ENCODE measurements around the gene SCN3A.

SCN3A gene

GRCh38 chr2:165219481-165219880, 15.6 kb upstream of the SCN3A start:
- TF ChIP-seq ISL1 (CRISPR knock-in tag; IDR thresholded peaks at IDR 0.05): no peak
- ATAC-seq: no peak

GRCh38 chr2:165214093-165214492, 10.2 kb upstream of the SCN3A start:
- TF ChIP-seq CREB5 (CRISPR knock-in tag; IDR thresholded peaks at IDR 0.05; ENCODE audit: low read depth) (no peak), TCF4 (CRISPR knock-in tag; IDR thresholded peaks at IDR 0.05; ENCODE audit: borderline replicate concordance) (peak; percentile 50; the same call in 1 of the 2 replicates), ESRRG (CRISPR knock-in tag; IDR thresholded peaks at IDR 0.05) (no peak)
- no peak; the same call in 1 of the 3 replicates for ATAC-seq

- no peak for TF ChIP-seq ZNF565 (CRISPR knock-in tag; conservative IDR thresholded peaks at IDR 0.05; ENCODE audit: low read depth)
- no peak for TF ChIP-seq OSR1 (CRISPR knock-in tag; IDR thresholded peaks at IDR 0.05)
- no peak for TF ChIP-seq ZNF70 (CRISPR knock-in tag; IDR thresholded peaks at IDR 0.05)
- no peak for TF ChIP-seq ZFP3 (CRISPR knock-in tag; IDR thresholded peaks at IDR 0.05)
- TF ChIP-seq TCF4 (CRISPR knock-in tag; IDR thresholded peaks at IDR 0.05; ENCODE audit: borderline replicate concordance): no peak
- no peak for TF ChIP-seq TOX (CRISPR knock-in tag; IDR thresholded peaks at IDR 0.05; ENCODE audit: borderline replicate concordance)
- no peak for TF ChIP-seq ZNF8 (CRISPR knock-in tag; IDR thresholded peaks at IDR 0.05)
- no peak for TF ChIP-seq BACH2 (CRISPR knock-in tag; IDR thresholded peaks at IDR 0.05; ENCODE audit: borderline replicate concordance)
- no peak for TF ChIP-seq POU6F1 (CRISPR knock-in tag; IDR thresholded peaks at IDR 0.05; ENCODE audit: borderline replicate concordance, low read depth)
- TF ChIP-seq CSRNP3 (CRISPR knock-in tag; IDR thresholded peaks at IDR 0.05): no peak
- no peak for TF ChIP-seq ZFP30 (CRISPR knock-in tag; IDR thresholded peaks at IDR 0.05)
- TF ChIP-seq ZC3H10 (CRISPR knock-in tag; IDR thresholded peaks at IDR 0.05): no peak
- TF ChIP-seq ISL1 (CRISPR knock-in tag; IDR thresholded peaks at IDR 0.05): no peak
- TF ChIP-seq RARB (CRISPR knock-in tag; IDR thresholded peaks at IDR 0.05): no peak
- no peak for TF ChIP-seq PATZ1 (CRISPR knock-in tag; IDR thresholded peaks at IDR 0.05; ENCODE audit: borderline replicate concordance)
- TF ChIP-seq SNAI2 (CRISPR knock-in tag; IDR thresholded peaks at IDR 0.05): no peak
- no peak for TF ChIP-seq GLIS3 (CRISPR knock-in tag; IDR thresholded peaks at IDR 0.05)
- no peak for TF ChIP-seq CREB5 (CRISPR knock-in tag; IDR thresholded peaks at IDR 0.05; ENCODE audit: low read depth)
Observed at GRCh38 chr2:165208094-165208493, 4.2 kb upstream of the SCN3A start.

GRCh38 chr2:165205865-165206264, 2.0 kb upstream of the SCN3A start:
- no peak for TF ChIP-seq ZNF8 (CRISPR knock-in tag; IDR thresholded peaks at IDR 0.05)
- no peak for TF ChIP-seq CSDC2 (CRISPR knock-in tag; IDR thresholded peaks at IDR 0.05)
- no peak for ATAC-seq

More at GRCh38 chr2:165208094-165208493, 4.2 kb upstream of the SCN3A start:
- ATAC-seq: no peak

- TF ChIP-seq ISL1 (CRISPR knock-in tag; IDR thresholded peaks at IDR 0.05) (no peak), TCF4 (CRISPR knock-in tag; IDR thresholded peaks at IDR 0.05; ENCODE audit: borderline replicate concordance) (no peak), ZFP3 (CRISPR knock-in tag; IDR thresholded peaks at IDR 0.05) (no peak), OSR1 (CRISPR knock-in tag; IDR thresholded peaks at IDR 0.05) (no peak), PATZ1 (CRISPR knock-in tag; IDR thresholded peaks at IDR 0.05; ENCODE audit: borderline replicate concordance) (no peak), ESRRG (CRISPR knock-in tag; IDR thresholded peaks at IDR 0.05) (no peak), ZNF8 (CRISPR knock-in tag; IDR thresholded peaks at IDR 0.05) (no peak), ZNF565 (CRISPR knock-in tag; conservative IDR thresholded peaks at IDR 0.05; ENCODE audit: low read depth) (no peak), ZFP30 (CRISPR knock-in tag; IDR thresholded peaks at IDR 0.05) (no peak), CREB5 (CRISPR knock-in tag; IDR thresholded peaks at IDR 0.05; ENCODE audit: low read depth) (no peak), POU6F1 (CRISPR knock-in tag; IDR thresholded peaks at IDR 0.05; ENCODE audit: borderline replicate concordance, low read depth) (no peak)
- ATAC-seq: no peak
Observed at GRCh38 chr2:165202239-165202638, 1.6 kb downstream of the SCN3A start.
